Umbilical cord (tissue), 2 donors: ENCODE measurements around the gene PRX. TPM values are rescaled to one million over a fixed set of nuclear protein-coding genes. Genes with fewer than 3 reads are reported as not detected.
A peak's percentile ranks its signal among the peaks of the same experiment; 100 is the strongest.
"Not testable (repeated sequence)": the region's sequence is repeated elsewhere in the genome, so short reads cannot be mapped to it uniquely, and the experiment has no call there.

Experiments used
- DNase-seq: peaks from one replicate; pipeline ENCODE4 v3.0.0-alpha.2; 2015; ENCODE audit warnings: low spot score
- total RNA-seq: library from RNA; depleted of rRNA; stranded (reverse); fragments of >200 nt; gene quantifications from one replicate; pipeline ENCODE4 v1.2.3, GENCODE V29; 2014; ENCODE audit warnings: low replicate concordance; ENCODE audit not compliant: insufficient read depth

PRX gene
- total RNA-seq, 1 donor from 2014 or later, result 2.6 TPM

DNA sequence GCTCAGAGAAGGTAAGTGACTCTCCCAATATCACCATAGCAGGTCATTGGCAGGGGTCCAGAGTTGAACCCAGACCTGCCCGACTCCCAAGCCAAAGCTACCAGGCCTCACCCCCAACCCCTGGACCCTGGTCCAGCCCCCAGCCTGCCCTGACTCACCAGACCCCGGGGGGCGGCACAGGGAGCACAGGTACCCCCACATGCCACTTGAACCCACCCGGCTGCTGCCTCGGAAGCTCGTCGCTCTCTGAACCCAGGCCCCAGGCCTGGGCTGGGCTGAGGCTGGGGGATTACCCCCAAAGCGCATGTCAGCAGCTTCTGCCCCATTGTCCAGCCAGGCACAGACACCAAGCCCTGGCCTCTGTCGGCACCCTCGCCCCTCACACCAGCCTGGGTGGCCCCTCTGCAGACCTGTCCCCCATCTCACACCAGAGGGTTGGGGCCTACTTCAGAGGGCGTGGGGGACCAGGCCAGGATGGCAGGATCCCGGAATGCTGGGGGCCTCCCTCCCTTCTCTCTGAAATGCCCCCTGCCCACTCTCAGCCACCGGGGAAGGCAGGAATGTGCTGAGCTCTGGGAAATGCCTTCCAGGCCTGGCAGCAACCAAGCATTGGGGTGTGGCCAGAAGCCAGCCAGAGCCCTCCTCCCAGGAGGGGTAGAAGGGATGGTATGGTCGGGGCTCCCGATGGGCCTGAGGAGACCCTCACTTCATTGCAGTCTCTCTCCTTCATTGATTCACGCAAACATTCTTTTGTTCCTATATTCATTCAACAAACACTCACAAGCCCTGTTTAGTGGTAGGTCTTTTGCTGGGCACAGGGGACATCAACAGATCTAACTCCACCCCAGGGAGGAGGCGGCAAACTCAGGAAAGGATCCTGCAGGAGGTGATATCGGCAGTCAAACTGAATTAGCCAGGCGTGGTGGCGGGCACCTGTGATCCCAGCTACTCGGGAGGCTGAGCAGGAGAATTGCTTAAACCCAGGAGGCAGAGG is 1.7 kb upstream of the PRX start:
- peak; percentile 35 for DNase-seq

GRCh38 chr19:40412866-40413265 is 312 bp downstream of the PRX start:
- DNase-seq, result no peak

- no peak for DNase-seq
These were observed 1.1 kb downstream of the PRX start for GRCh38 chr19:40411958-40412499.

GRCh38 chr19:40411125-40411842 is 1.9 kb downstream of the PRX start:
- DNase-seq, result no peak

- DNase-seq, result no peak
These were observed 3.2 kb downstream of the PRX start for GRCh38 chr19:40410030-40410389.

DNA sequence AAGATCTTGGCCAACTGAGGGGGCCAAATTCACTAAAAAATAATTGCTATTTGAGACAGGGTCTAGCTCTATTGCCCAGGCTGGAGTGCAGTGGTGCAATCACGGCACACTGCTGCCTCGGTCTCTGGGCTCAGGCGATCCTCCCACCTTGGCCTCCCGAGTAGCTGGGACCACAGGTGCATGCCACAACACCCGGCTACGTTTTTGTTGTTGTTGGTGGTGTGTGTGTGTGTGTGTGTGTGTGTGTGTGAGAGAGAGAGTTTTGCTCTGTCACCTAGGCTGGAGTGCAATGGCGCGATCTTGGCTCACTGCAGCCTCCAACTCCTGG is 4.6 kb downstream of the PRX start:
- DNase-seq, result not testable (repeated sequence)

- no peak for DNase-seq
These were observed 5.2 kb downstream of the PRX start for GRCh38 chr19:40407714-40408597.

DNA sequence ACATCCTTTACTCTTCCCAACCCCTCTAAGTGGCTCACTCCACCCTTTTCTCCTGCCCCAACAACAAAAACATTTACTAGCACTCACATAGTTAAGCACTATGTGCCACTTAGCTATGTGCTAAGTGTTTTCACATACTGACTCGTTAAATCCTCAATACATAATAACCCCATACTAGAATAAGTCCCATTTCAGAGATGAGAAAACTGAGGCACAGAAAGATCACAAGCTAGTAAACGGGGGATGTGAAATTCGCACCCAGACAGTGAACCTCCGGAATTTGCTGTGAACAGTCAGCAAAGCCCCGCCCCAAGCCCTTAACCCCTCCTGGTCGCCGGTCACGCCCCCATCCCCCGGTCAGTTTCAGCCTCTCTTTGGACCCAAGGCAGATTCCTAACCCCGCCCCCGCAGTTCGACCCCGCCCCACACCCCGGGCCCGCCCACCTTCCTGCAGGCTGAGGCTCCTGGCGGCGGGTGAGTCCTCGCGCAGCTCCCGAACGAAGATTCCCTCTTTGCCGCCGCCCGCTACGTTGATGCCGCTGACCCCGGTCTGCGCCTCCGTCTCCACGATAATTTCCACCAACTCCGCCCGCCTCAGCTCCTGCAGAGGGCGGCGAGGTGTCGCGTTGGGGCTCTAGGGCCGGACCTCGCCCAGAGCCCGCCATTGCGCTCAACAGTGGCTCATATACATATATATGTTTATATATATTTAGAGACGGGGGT is 9.8 kb downstream of the PRX start:
- DNase-seq, result peak; percentile 88

GRCh38 chr19:40400559-40400958 is 12.6 kb downstream of the PRX start:
- no peak for DNase-seq

DNA sequence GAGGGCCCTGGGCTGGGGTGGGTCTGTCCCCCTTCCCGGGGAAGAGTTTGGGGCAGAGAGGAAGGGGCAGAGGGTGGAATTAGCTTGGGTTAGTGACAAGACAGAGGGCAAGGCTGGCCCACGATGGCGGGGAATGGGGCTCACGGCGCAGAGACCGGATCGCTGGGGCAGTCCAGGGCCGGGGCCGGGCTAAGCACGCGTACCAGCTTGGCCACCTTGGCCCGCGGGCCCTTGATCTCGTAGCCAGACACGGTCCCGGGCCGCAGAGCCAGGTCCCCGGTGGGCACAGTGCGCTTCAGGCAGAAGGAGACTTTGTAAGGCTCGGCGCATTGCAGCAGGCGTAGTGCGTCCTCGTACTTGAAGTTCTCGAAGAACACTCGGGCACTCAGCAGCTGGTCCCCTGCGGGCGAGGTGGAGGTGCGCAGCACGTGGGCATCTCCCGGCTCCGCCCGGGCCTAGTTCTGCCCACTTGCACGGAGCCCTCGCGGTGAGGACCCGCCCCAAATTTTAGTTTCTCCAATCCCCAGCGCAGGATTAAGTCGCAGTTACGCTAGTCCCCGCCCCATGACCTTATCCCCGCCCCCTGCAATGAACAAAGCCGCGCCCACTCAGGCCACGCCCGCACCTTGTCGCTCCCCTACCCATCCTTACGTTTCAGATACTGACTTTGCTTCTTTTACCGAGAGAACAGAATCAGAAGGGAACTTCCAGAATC is 14.6 kb downstream of the PRX start:
- DNase-seq, result peak; percentile 43

DNA sequence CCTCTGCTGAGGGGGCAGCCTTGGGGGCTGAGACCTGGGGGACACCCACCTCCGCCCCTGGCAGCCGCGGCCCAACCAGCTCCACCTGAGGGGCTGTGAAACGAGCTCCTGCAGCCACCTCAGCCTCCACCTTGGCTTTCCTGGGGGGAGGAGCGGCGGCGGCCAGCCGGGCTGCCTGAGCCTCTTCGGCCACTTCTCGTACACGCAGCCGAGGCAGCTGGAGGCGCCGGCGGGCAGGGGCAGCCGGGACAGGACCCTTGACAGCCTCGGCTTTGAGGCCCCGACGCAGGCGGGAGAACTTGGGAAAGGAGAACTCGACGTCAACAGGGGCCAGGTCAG is 15.6 kb downstream of the PRX start:
- no peak for DNase-seq

- no peak for DNase-seq
These were observed 16.2 kb downstream of the PRX start for GRCh38 chr19:40396886-40397567.

DNA sequence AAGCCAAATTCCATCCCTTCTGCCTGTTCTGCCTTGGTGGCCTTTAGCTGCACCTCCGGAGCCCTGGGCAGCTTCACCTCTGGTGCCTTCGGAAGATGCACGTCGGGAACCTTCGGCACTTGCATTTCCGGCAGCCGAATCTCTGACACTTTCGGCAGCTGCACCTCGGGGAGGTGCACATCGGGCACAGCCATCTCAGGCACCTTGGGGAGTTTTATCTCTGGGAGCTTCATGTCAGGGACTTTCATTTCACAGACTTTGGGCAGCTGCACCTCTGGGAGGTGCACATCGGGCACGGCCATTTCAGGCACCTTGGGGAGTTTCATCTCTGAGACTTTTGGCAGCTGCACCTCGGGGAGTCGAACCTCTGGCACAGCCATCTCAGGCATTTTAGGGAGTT is 17.2 kb downstream of the PRX start:
- DNase-seq, result no peak

DNA sequence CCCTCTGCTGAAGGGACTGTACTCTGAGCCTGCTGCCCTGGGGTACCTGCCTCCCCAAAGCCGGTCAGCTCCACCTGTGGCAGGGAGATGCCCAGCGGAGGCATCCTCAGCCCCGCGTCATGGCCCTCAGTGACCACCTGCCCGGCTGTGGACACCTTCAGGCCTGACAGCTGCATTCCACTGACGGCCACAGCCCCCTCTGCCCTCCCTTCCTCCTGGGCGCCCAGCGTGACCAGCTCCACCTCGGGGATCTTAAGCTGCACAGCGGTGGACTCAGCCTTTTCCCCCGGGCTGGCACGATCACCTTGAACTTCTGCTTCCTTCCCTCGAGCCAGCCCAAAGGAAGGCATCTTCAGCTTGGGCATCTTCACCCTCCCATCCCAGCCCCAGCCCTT is 18.4 kb downstream of the PRX start:
- DNase-seq, result no peak

- no peak for DNase-seq
These were observed 19.0 kb downstream of the PRX start for GRCh38 chr19:40393894-40394815.

DNA sequence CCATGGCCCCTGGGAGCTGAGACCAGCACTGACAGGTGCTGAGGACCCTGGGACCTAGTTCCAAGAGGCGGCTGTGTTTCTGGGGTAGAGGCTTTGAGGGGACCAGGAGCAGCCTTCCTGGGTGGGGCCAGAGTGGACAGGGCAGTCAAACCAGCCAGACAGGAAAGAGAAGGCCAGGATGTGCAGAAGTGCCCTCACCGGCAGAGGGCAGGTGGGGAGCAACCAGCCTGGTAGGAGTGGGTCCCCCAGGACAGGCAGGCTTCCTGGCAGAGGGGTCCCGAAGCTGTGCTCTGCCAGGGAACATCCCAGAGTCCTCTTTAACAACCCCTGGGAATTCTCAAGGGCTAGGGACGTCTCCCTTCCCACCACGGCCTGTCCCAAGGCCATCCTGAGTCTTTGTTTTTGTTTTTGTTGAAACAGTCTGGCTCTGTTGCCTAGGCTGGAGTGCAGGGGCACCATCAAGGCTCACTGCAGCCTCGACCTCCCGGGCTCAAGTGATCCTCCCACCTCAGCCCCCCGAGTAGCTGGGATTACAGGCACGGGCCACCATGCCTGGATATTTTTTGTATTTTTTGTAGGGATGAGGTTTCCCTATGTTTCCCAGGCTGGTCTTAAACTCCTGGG is 20.2 kb downstream of the PRX start:
- DNase-seq, result no peak

DNA sequence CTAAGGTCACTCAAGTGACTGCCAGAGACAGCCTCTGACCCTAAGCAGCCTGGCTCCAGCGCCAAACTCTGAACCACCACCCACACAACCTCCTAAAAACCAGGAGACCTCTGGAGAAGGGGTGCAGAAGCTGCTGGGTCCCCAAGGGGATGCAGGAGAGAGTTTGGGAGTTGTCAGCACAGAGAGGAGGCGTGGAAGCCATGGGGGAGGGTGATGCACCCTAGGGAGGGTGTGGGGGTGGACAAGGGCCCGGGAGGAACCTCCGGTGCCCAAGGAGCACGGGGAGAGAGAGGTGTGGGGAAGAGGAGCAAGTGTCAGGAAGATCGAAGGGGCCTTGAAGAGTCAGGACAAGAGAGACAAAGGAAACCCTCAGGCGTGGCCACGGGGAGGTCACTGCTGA is 21.1 kb downstream of the PRX start:
- no peak for DNase-seq

DNA sequence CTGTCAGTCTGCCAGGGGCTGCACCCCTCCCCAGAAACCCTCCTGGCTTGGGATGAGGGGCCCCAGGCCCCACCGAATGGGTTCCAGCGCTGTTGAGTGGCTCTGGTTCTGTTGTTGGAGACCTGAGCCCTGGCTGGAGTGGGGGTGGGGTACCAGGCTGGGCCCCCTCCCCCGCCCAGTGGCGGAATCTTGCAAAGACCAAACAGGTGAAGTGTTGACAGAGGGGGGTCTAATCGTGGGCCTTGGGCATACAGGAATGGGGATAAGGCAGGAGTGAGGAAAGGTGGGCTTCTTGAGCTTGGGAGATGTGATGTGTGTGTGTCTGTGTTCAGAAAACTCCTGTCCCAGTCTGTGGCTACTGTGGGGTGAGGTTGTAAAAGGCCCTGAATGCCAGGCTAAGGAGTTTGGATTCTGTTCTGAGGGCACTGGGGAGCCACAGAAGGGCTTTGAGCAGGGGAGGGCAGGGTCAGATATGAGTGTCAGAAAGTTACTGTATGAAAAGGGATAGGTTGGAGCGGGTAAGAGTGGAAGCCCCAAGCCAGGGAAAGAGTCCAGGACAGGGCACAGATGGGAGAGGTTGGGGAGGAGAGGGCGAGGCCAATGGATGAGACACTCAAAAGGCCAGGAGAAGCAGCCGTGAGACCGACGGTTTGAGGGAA is 23.0 kb downstream of the PRX start, which contains the start of gene HIPK4:
Gene HIPK4 (minus strand): TSS at position 98 of the 659 bp plus-strand sequence. CDS start 279 bp downstream, outside the sequence.
- no peak for DNase-seq
